Caco-2 (cell line): Measurements from ENCODE around the gene KIF21A. TPM values are rescaled to one million over a fixed set of nuclear protein-coding genes. Genes with fewer than 3 reads are reported as not detected.

ENCODE experiments used
- BruUV-seq: library from RNA; stranded (reverse); fragments of 400-500 nt; replicated peaks from 2 replicates; lab custom pipeline; 2021; lab: Mats Ljungman, UMichigan
- CTCF ChIA-PET: fragments of 300-600 bp; sonication (Branson Sonifier 250); formaldehyde crosslinking; loops from one replicate; lab custom pipeline; 2022; ENCODE audit warnings: antibody characterized with exemption; lab: Charles Lee
- POLR2A ChIA-PET: fragments of 300-600 bp; sonication (Branson Sonifier 250); formaldehyde crosslinking; loops from one replicate; lab custom pipeline; 2022; ENCODE audit warnings: antibody characterized with exemption; lab: Charles Lee
- DNase-seq, 2 experiments: peaks; one replicate each; pipeline versions ENCODE4 v3.0.0 to v3.0.0-alpha.2; 2020 to 2022
- H3K27me3 ChIP-seq: replicated peaks from 2 replicates; pipeline ENCODE4 v1.6.0; 2011; ENCODE audit warnings: low read length; ENCODE audit not compliant: control insufficient read depth, insufficient read depth
- H3K36me3 ChIP-seq: 2 replicates; pipeline ENCODE4 v1.5.1; 2011; ENCODE audit warnings: low read length; ENCODE audit not compliant: control insufficient read depth, insufficient read depth
- H3K4me1 ChIP-seq: fragments of 250-450 bp; sonication (Bioruptor Pico); 2 replicates; pipeline ENCODE4 v1.5.1; 2020; ENCODE audit warnings: mild to moderate bottlenecking
- H3K4me3 ChIP-seq: 2 replicates; pipeline ENCODE4 v1.5.1; 2011; ENCODE audit warnings: low read depth, mild to moderate bottlenecking, control low read depth, low read length
- H3K9me3 ChIP-seq: fragments of 250-450 bp; sonication (Bioruptor Pico); 2 replicates; pipeline ENCODE4 v1.5.1; 2020; ENCODE audit warnings: mild to moderate bottlenecking, moderate library complexity
- H3K27ac Mint-ChIP-seq: one replicate; pipeline ENCODE4 v1.8.0; 2022; ENCODE audit warnings: mixed read lengths; ENCODE audit not compliant: unreplicated experiment
- H3K27me3 Mint-ChIP-seq: one replicate; pipeline ENCODE4 v1.8.0; 2022; ENCODE audit warnings: mixed read lengths; ENCODE audit not compliant: insufficient read depth, unreplicated experiment
- H3K36me3 Mint-ChIP-seq: one replicate; pipeline ENCODE4 v1.8.0; 2022; ENCODE audit warnings: mild to moderate bottlenecking, mixed read lengths; ENCODE audit not compliant: insufficient read depth, unreplicated experiment
- H3K4me1 Mint-ChIP-seq: one replicate; pipeline ENCODE4 v1.8.0; 2022; ENCODE audit warnings: low read depth, mixed read lengths; ENCODE audit not compliant: unreplicated experiment
- H3K4me3 Mint-ChIP-seq: one replicate; pipeline ENCODE4 v1.8.0; 2022; ENCODE audit warnings: mild to moderate bottlenecking, moderate library complexity, mixed read lengths; ENCODE audit not compliant: unreplicated experiment
- H3K9me3 Mint-ChIP-seq: one replicate; pipeline ENCODE4 v1.8.0; 2022; ENCODE audit warnings: mixed read lengths; ENCODE audit not compliant: unreplicated experiment
- intact Hi-C: fragments of 100-400 bp; cut with micrococcal nuclease; formaldehyde crosslinking; loops from one replicate; pipeline ENCODE4 v1.10.0; 2022; ENCODE audit not compliant: unreplicated experiment
- total RNA-seq: library from RNA; stranded (reverse); gene quantifications from 2 replicates; pipeline ENCODE4 v1.2.3, GENCODE V29; 2022
- TF ChIP-seq, protein P1 (sequence below), 2 experiments: fragments of 200-600 bp in 1 of 2; IDR thresholded peaks; 1 replicate in 1 of 2; 2 replicates in 1 of 2; pipeline versions ENCODE4 v1.5.1 to v1.8.0; 2011 to 2022; ENCODE audit warnings: antibody characterized with exemption in 1 of 2, control low read depth in 1 of 2, inconsistent platforms in 1 of 2, low read depth in 1 of 2, low read length in 1 of 2, mild to moderate bottlenecking in 1 of 2, moderate library complexity in 1 of 2; ENCODE audit not compliant: insufficient read depth in 1 of 2, severe bottlenecking in 1 of 2, unreplicated experiment in 1 of 2

Gene KIF21A
- total RNA-seq, 1 experiment from 2014 or later: 77.5 TPM

DNA sequence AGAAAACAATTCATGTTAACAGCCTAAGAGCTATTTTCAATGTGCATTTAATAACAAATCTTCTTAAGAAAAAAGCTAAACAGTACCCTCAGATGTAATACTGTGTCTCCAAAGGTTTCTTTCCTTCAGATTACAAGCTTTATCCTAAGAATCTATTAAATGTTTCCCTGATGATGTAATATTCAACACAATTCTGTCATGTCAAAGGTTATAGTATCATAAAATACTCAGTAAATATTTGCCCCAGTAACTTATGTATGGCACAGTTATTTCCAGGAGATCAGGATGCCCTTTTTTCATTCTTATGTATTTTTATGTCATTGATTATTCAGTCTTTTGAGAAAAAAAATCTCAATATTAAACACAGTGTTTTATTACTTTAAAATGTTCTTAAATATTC lies 128.4 kb downstream of the KIF21A start:
- Mint-ChIP-seq H3K9me3 (no peaks in the 10 kb centered on the region), H3K4me1 (no peaks in the 10 kb centered on the region), H3K36me3 (peaks cover 33% of the 10 kb centered on the region), H3K4me3 (no peak overlapping the region), H3K27ac (no peak overlapping the region), H3K27me3 (no peaks in the 10 kb centered on the region)
- ChIA-PET CTCF (no interaction called here), POLR2A (no interaction called here)
- no TSS peak for BruUV-seq
- intact Hi-C loops: loop anchor here (10.0 kb wide), 3 partner anchors 160 to 300 kb away; partner anchors contain the start of gene ABCD2
- Histone ChIP-seq H3K4me3 (no peak overlapping the region), H3K36me3 (peaks cover 1% of the 10 kb centered on the region; the same call in 1 of the 2 replicates), H3K9me3 (no peaks in the 10 kb centered on the region), H3K4me1 (no peaks in the 10 kb centered on the region), H3K27me3 (no peaks in the 10 kb centered on the region)
- TF ChIP-seq, protein P1, sequence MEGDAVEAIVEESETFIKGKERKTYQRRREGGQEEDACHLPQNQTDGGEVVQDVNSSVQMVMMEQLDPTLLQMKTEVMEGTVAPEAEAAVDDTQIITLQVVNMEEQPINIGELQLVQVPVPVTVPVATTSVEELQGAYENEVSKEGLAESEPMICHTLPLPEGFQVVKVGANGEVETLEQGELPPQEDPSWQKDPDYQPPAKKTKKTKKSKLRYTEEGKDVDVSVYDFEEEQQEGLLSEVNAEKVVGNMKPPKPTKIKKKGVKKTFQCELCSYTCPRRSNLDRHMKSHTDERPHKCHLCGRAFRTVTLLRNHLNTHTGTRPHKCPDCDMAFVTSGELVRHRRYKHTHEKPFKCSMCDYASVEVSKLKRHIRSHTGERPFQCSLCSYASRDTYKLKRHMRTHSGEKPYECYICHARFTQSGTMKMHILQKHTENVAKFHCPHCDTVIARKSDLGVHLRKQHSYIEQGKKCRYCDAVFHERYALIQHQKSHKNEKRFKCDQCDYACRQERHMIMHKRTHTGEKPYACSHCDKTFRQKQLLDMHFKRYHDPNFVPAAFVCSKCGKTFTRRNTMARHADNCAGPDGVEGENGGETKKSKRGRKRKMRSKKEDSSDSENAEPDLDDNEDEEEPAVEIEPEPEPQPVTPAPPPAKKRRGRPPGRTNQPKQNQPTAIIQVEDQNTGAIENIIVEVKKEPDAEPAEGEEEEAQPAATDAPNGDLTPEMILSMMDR (IDR thresholded peaks at IDR 0.05; ENCODE audit: insufficient read depth in 1 of 2, low read depth in 1 of 2, low read length in 1 of 2, severe bottlenecking in 1 of 2, unreplicated experiment in 1 of 2): no peak
- no peak for DNase-seq

DNA sequence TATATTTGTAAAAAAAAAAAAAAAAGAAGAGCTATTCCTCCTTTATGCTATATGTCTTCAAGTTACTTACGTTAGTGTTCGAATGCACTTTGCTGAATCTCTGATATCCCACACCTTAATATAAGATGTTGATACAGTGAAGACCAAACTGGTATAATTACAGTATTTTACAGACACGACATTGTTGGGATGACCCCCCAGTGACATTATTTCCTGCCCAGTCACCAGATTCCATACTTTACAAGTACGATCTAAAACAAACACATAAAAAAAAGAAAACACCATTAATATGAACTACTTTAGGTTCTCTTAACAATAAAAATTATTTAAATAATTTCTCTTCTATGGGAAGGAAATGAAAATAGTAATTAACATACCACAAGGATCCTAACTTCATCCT lies 133.4 kb downstream of the KIF21A start:
- H3K27me3 Mint-ChIP-seq: no peaks in the 10 kb centered on the region
- no peak overlapping the region for H3K27ac Mint-ChIP-seq
- no peak for DNase-seq
- no peak overlapping the region for H3K4me3 ChIP-seq
- peaks cover 15% of the 10 kb centered on the region for H3K36me3 Mint-ChIP-seq
- no peaks in the 10 kb centered on the region for H3K9me3 ChIP-seq
- H3K4me1 Mint-ChIP-seq: no peaks in the 10 kb centered on the region
- no peak overlapping the region for H3K4me3 Mint-ChIP-seq
- intact Hi-C loops: no loop called here
- no peaks in the 10 kb centered on the region for H3K4me1 ChIP-seq
- no peaks in the 10 kb centered on the region for H3K9me3 Mint-ChIP-seq
- no TSS peak for BruUV-seq
- POLR2A ChIA-PET: no interaction called here
- CTCF ChIA-PET: no interaction called here
- H3K27me3 ChIP-seq: no peaks in the 10 kb centered on the region
- TF ChIP-seq, protein P1 (IDR thresholded peaks at IDR 0.05; ENCODE audit: insufficient read depth in 1 of 2, low read depth in 1 of 2, low read length in 1 of 2, severe bottlenecking in 1 of 2, unreplicated experiment in 1 of 2): no peak
- H3K36me3 ChIP-seq: peaks cover 1% of the 10 kb centered on the region; the same call in 1 of the 2 replicates

DNA sequence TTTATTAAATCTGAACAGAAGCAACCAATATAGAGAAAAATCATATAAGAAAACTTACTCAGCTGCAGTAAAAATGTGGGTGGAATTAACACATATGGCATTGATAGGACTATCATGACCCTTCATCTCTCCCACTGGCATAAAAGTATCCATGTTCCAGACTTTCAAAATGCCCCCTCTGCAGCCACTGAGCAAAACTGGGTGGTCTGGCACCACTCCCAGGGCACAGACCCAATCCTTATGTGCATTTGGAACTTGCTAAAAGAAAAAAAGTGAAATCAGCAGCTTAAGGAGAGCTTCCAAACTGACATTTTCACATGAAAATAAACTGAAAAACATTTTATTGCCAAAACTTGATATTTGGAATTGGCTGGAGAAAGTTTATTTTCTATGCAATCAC lies 141.5 kb downstream of the KIF21A start:
- intact Hi-C loops: no loop called here
- H3K4me1 ChIP-seq: peaks cover 13% of the 10 kb centered on the region
- POLR2A ChIA-PET: no interaction called here
- TF ChIP-seq, protein P1 (IDR thresholded peaks at IDR 0.05; ENCODE audit: insufficient read depth in 1 of 2, low read depth in 1 of 2, low read length in 1 of 2, severe bottlenecking in 1 of 2, unreplicated experiment in 1 of 2): no peak
- Mint-ChIP-seq H3K36me3 (peaks cover 25% of the 10 kb centered on the region), H3K4me3 (no peak overlapping the region), H3K9me3 (peaks cover 8% of the 10 kb centered on the region), H3K27ac (no peak overlapping the region), H3K27me3 (no peaks in the 10 kb centered on the region), H3K4me1 (peaks cover 29% of the 10 kb centered on the region)
- no peak overlapping the region for H3K4me3 ChIP-seq
- BruUV-seq: no TSS peak
- no peaks in the 10 kb centered on the region for H3K36me3 ChIP-seq
- no peak for DNase-seq
- no peaks in the 10 kb centered on the region for H3K27me3 ChIP-seq
- CTCF ChIA-PET: no interaction called here
- H3K9me3 ChIP-seq: no peaks in the 10 kb centered on the region
